ENCODE results near the gene ARID5A. TPM values are rescaled to one million over a fixed set of nuclear protein-coding genes. Genes with fewer than 3 reads are reported as not detected.
A peak's percentile ranks its signal among the peaks of the same experiment; 100 is the strongest.

ARID5A gene
- total and polyA plus RNA-seq, 2 of the 13 experiments (the other 11 are each of a cell fraction or from before 2014, with no cell fraction given), result 6.0 to 9.5 TPM

- TF ChIP-seq UBTF (CRISPR knock-in tag; IDR thresholded peaks at IDR 0.05) (peak; percentile 50; the same call in 1 of the 2 replicates), ZNF367 (CRISPR knock-in tag; IDR thresholded peaks at IDR 0.05; ENCODE audit: borderline replicate concordance) (no peak), ZNF350 (CRISPR knock-in tag; IDR thresholded peaks at IDR 0.05; ENCODE audit: borderline replicate concordance, low read depth) (peak; percentile 89), NCOA2 (CRISPR knock-in tag; IDR thresholded peaks at IDR 0.05) (peak; percentile 91), SRSF1 (optimal IDR thresholded peaks at IDR 0.05; ENCODE audit: low read depth, low read length) (no peak), REST (IDR thresholded peaks at IDR 0.05; ENCODE audit: borderline replicate concordance in 1 of 2, low read depth in 1 of 2, low read length in 2 of 2) (peak in 1 of 2 experiments; percentile 69; a peak in 1 of 4 replicates), ZNF10 (CRISPR knock-in tag; IDR thresholded peaks at IDR 0.05; ENCODE audit: borderline replicate concordance, low read depth) (no peak), RAD51 (IDR thresholded peaks at IDR 0.05; ENCODE audit: borderline replicate concordance) (no peak), ZNF644 (CRISPR knock-in tag; IDR thresholded peaks at IDR 0.05; ENCODE audit: low read depth) (peak; percentile 92), ATF7-NPFF (CRISPR knock-in tag; IDR thresholded peaks at IDR 0.05; ENCODE audit: low read depth) (0 out of 2 replicates have a peak, but pooled peaks have one; percentile 17), ISL2 (CRISPR knock-in tag; IDR thresholded peaks at IDR 0.05) (peak; percentile 68), CREM (IDR thresholded peaks at IDR 0.05) (peak; percentile 72), CREM (CRISPR knock-in tag; IDR thresholded peaks at IDR 0.05) (no peak), SMYD3 (CRISPR knock-in tag; IDR thresholded peaks at IDR 0.05) (no peak), BRF2 (CRISPR knock-in tag; IDR thresholded peaks at IDR 0.05) (peak; percentile 58; the same call in 1 of the 2 replicates), BCL6 (CRISPR knock-in tag; IDR thresholded peaks at IDR 0.05) (peak; percentile 97), ZMYM3 (CRISPR knock-in tag; IDR thresholded peaks at IDR 0.05) (peak; percentile 94), SOX6 (IDR thresholded peaks at IDR 0.05) (no peak), SOX6 (CRISPR knock-in tag; IDR thresholded peaks at IDR 0.05) (peak; percentile 88), HINFP (CRISPR knock-in tag; IDR thresholded peaks at IDR 0.05; ENCODE audit: low read depth) (peak; percentile 57; the same call in 1 of the 2 replicates), NCOR1 (IDR thresholded peaks at IDR 0.05; ENCODE audit: borderline replicate concordance, low read length) (peak; percentile 94)
Observed at GRCh38 chr2:96601382-96602292, 65.1 kb downstream of the ARID5A start (continued).
